ENCODE data around the gene ACSL1. TPM values are rescaled to one million over a fixed set of nuclear protein-coding genes. Genes with fewer than 3 reads are reported as not detected.

Gene ACSL1
- total RNA-seq (2022; extraction: Qiagen RNA extraction) = 43.4 to 53.2 TPM (median 52.4 TPM) in 5 replicates

GRCh38 chr4:184825896-184826690 lies at the start of gene ACSL1:
Gene ACSL1 (minus strand): TSS chr4:184825968. CDS start chr4:184803514, 22,454 bp downstream.

GRCh38 chr4:184733654-184734524 lies 91.9 kb downstream of the ACSL1 start, which contains the start of gene CENPU:
Gene CENPU (minus strand): TSS chr4:184734096. CDS start chr4:184734062, 34 bp downstream.

Other genes with a start within 250 kb of the ACSL1 start
- 23.5 to 24.7 TPM (median 23.9 TPM) in 5 replicates for gene CASP3, start 176.5 kb downstream of the ACSL1 start, total RNA-seq (2022; extraction: Qiagen RNA extraction)
- 5.5 to 6.7 TPM (median 6.4 TPM) in 5 replicates for gene PRIMPOL, start 176.2 kb downstream of the ACSL1 start, total RNA-seq (2022; extraction: Qiagen RNA extraction)
- 22.6 to 25.9 TPM (median 23.7 TPM) in 5 replicates for gene CENPU, start 91.9 kb downstream of the ACSL1 start, total RNA-seq (2022; extraction: Qiagen RNA extraction)
- gene HELT, start 192.5 kb upstream of the ACSL1 start, total RNA-seq (2022; extraction: Qiagen RNA extraction) = 0.16 TPM in 1 of 5 replicates, not detected in the others

All from A549 treated with dexamethasone at 1 μM for 4 hours (cell line).